Choroid plexus epithelial cell (primary cell): ENCODE measurements around the gene ZNF391.

ENCODE experiments used
- DNase-seq: peaks from one replicate; pipeline ENCODE4 v3.0.0-alpha.2; 2010; ENCODE audit warnings: low read depth
- H3K4me3 ChIP-seq: 2 replicates; pipeline ENCODE4 v1.5.1; 2011; ENCODE audit warnings: low read depth, mild to moderate bottlenecking, control low read depth, low read length, moderate library complexity
- CTCF ChIP-seq: conservative IDR thresholded peaks from 2 replicates; pipeline ENCODE4 v1.5.1; 2011; ENCODE audit warnings: low read depth, mild to moderate bottlenecking, control low read depth, inconsistent platforms, low read length, moderate library complexity

The ZNF391 gene

GRCh38 chr6:27388293-27389197 lies at the start of gene ZNF391:
Gene ZNF391, plus strand, starts transcription at chr6:27388759. Its CDS starts 11,612 bp downstream, at chr6:27400371.
- H3K4me3 ChIP-seq: peak within 1 kb of the TSS; percentile 88
- no peak for TF ChIP-seq CTCF
- peak; percentile 86 for DNase-seq

- DNase-seq: no peak
- no peak overlapping the region for H3K4me3 ChIP-seq
- no peak for TF ChIP-seq CTCF
Measured at GRCh38 chr6:27352850-27353249, 35.7 kb upstream of the ZNF391 start.

- no peak for TF ChIP-seq CTCF
- no peak for DNase-seq
Measured at GRCh38 chr6:27358786-27359185, 29.8 kb upstream of the ZNF391 start.

GRCh38 chr6:27359231-27359630 lies 29.3 kb upstream of the ZNF391 start:
- no peak for DNase-seq
- no peak for TF ChIP-seq CTCF
- H3K4me3 ChIP-seq: no peak overlapping the region

More at GRCh38 chr6:27358786-27359185, 29.8 kb upstream of the ZNF391 start:
- no peak overlapping the region for H3K4me3 ChIP-seq

GRCh38 chr6:27368202-27368601 lies 20.4 kb upstream of the ZNF391 start:
- no peak for DNase-seq
- no peak overlapping the region for H3K4me3 ChIP-seq
- TF ChIP-seq CTCF: no peak

- no peak for DNase-seq
- no peak for TF ChIP-seq CTCF
- H3K4me3 ChIP-seq: no peak overlapping the region
Measured at GRCh38 chr6:27370391-27370790, 18.2 kb upstream of the ZNF391 start.
